Common myeloid progenitor, CD34-positive (primary cell): Measurements from ENCODE around the gene PLEKHG7.

ENCODE experiments used
- CTCF ChIA-PET: fragments of 350-600 bp; sonication (Branson Sonifier 250); formaldehyde crosslinking; loops from one replicate; lab custom pipeline; 2021; ENCODE audit warnings: antibody characterized with exemption; lab: Charles Lee
- POLR2A ChIA-PET: fragments of 350-600 bp; sonication (Branson Sonifier 250); formaldehyde crosslinking; loops from one replicate; lab custom pipeline; 2021; ENCODE audit warnings: antibody characterized with exemption; lab: Charles Lee
- DNase-seq, 3 donors: peaks; one replicate each; pipeline versions ENCODE4 v3.0.0 to v3.0.0-alpha.2; 2013
- H3K27ac ChIP-seq, 2 experiments: 1 replicate in 1 of 2; 2 replicates in 1 of 2; pipeline ENCODE4 v1.7.0; 2013; ENCODE audit warnings: inconsistent platforms in 2 of 2, low read length in 2 of 2, mild to moderate bottlenecking in 2 of 2, low read depth in 1 of 2, moderate library complexity in 1 of 2; ENCODE audit not compliant: severe bottlenecking in 2 of 2, insufficient read depth in 1 of 2, poor library complexity in 1 of 2
- H3K27me3 ChIP-seq, 5 experiments: replicated peaks in 2 of 5; 1 replicate in 3 of 5; 2 replicates in 2 of 5; pipeline versions ENCODE4 v1.6.1 to v1.7.0; 2013; ENCODE audit warnings: low read length in 4 of 5, mild to moderate bottlenecking in 2 of 5, moderate library complexity in 2 of 5, inconsistent platforms in 1 of 5; ENCODE audit not compliant: insufficient read depth in 5 of 5, control insufficient read depth in 4 of 5
- H3K36me3 ChIP-seq, 4 experiments: 1 replicate in 2 of 4; 2 replicates in 2 of 4; pipeline versions ENCODE4 v1.6.1 to v1.7.0; 2013; ENCODE audit warnings: low read length in 3 of 4, control low read depth in 1 of 4, mild to moderate bottlenecking in 1 of 4; ENCODE audit not compliant: control insufficient read depth in 4 of 4, insufficient read depth in 4 of 4
- H3K4me1 ChIP-seq, 4 experiments: 1 replicate in 3 of 4; 2 replicates in 1 of 4; pipeline versions ENCODE4 v1.6.1 to v1.7.1; 2013; ENCODE audit warnings: low read length in 3 of 4, mild to moderate bottlenecking in 3 of 4, control low read depth in 1 of 4, inconsistent platforms in 1 of 4, moderate library complexity in 1 of 4; ENCODE audit not compliant: control insufficient read depth in 4 of 4, insufficient read depth in 4 of 4; ENCODE audit errors: control extremely low read depth in 1 of 4
- H3K4me3 ChIP-seq, 7 experiments: 1 replicate in 4 of 7; 2 replicates in 3 of 7; pipeline versions ENCODE4 v1.5.1 to v1.7.0; 2013; ENCODE audit warnings: mild to moderate bottlenecking in 7 of 7, low read length in 6 of 7, moderate library complexity in 6 of 7, inconsistent platforms in 2 of 7, low read depth in 2 of 7, control low read depth in 1 of 7; ENCODE audit not compliant: insufficient read depth in 4 of 7, control insufficient read depth in 1 of 7; ENCODE audit errors: extremely low read depth in 1 of 7
- H3K9me3 ChIP-seq, 5 experiments: 1 replicate in 4 of 5; 2 replicates in 1 of 5; pipeline versions ENCODE4 v1.6.1 to v1.7.1; 2013; ENCODE audit warnings: low read length in 4 of 5, mild to moderate bottlenecking in 2 of 5, inconsistent platforms in 1 of 5, low read depth in 1 of 5, moderate library complexity in 1 of 5; ENCODE audit not compliant: control insufficient read depth in 4 of 5, insufficient read depth in 2 of 5; ENCODE audit errors: control extremely low read depth in 1 of 5
- WGBS: methylation state at CpG from one replicate; pipeline ENCODE4 v1.1.5; 2013; ENCODE audit not compliant: insufficient coverage; 5-methylcytosine and 5-hydroxymethylcytosine counted together

Gene PLEKHG7

DNA sequence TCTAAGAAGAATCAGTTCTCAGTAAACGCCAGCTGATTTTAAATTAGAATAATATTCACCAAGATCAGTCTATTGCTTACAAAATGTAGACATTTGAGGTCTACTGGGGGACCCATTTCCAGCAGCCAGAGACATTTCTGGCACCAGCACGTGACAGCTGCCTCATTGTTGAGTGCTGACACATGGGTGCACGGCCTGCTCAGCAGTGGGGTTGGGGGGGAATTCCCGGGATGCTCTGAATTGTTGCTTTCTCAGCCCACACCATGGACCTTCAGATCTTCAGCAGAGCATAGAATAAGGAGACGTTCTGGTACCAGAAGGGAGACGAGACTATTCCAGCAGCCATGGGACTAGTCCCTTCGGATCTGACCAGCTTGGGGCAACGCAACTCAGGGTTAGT is 18.3 kb downstream of the PLEKHG7 start:
- no peak for DNase-seq
- H3K27ac ChIP-seq, result no peak overlapping the region
- CTCF ChIA-PET, result no interaction called here
- no peaks in the 10 kb centered on the region for H3K4me1 ChIP-seq
- H3K9me3 ChIP-seq, result peaks cover 0 to 5% (median 1%) of the 10 kb centered on the region in 5 experiments
- no peaks in the 10 kb centered on the region for H3K36me3 ChIP-seq
- H3K27me3 ChIP-seq, result no peaks in the 10 kb centered on the region
- 76% methylated on average over 6 of the region's 8 CpGs for WGBS
- no peak overlapping the region for H3K4me3 ChIP-seq
- POLR2A ChIA-PET, result interaction anchor here (0.7 kb wide), 1 partner anchor 82 kb away, joined by 4 read pairs; no protein-coding TSS in a partner anchor

DNA sequence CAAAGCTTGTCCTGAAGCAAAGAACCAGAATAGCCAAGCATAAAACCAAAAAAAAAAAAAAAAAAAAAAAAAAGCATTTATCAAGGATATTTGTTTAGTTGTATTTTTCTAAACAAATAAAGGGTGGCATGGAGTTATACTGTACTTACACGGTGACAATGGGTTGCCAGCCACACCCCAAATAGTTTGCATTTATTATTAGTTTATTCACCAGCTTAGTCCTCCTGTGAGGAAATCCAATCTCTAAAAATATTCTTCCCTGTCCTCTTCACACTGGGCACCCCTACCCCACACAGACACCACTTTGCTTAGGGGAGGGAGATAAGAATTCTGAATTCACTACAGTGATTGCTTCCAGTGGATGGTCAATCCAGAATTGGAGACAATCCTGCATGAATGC is 18.9 kb downstream of the PLEKHG7 start:
- H3K4me1 ChIP-seq, result no peaks in the 10 kb centered on the region
- peaks cover 0 to 5% (median 1%) of the 10 kb centered on the region in 5 experiments for H3K9me3 ChIP-seq
- H3K27ac ChIP-seq, result no peak overlapping the region
- H3K27me3 ChIP-seq, result no peaks in the 10 kb centered on the region
- POLR2A ChIA-PET, result interaction anchor here (0.7 kb wide), 1 partner anchor 82 kb away, joined by 4 read pairs; no protein-coding TSS in a partner anchor
- H3K36me3 ChIP-seq, result no peaks in the 10 kb centered on the region
- CTCF ChIA-PET, result no interaction called here
- DNase-seq, result no peak
- H3K4me3 ChIP-seq, result no peak overlapping the region
- WGBS, result no CpG with 5 or more reads among the region's 1 CpG

DNA sequence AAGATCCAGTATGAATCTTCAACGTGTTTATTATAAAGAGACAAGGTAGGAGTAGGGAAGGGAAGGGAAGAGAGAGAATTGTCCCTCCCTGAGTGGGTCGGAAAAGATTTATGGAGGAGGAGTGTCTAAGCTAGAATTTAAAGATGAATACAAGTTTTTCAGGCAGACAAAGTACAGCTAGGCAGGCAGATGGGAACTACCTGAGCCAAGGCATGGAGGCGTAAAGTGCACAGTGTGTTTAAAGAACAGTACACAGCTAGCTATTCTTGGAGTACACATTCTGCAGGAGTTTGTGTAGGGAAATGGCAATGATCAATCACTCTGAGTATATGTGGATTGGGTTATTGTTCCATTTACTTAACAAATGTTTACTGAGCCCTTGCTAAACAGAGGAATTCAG is 20.1 kb downstream of the PLEKHG7 start:
- H3K4me3 ChIP-seq, result no peak overlapping the region
- H3K4me1 ChIP-seq, result no peaks in the 10 kb centered on the region
- peaks cover 0 to 5% (median 1%) of the 10 kb centered on the region in 5 experiments for H3K9me3 ChIP-seq
- 100% methylated on average over 3 of the region's 3 CpGs for WGBS
- no peaks in the 10 kb centered on the region for H3K27me3 ChIP-seq
- no peak for DNase-seq
- no peak overlapping the region for H3K27ac ChIP-seq
- CTCF ChIA-PET, result no interaction called here
- H3K36me3 ChIP-seq, result no peaks in the 10 kb centered on the region
- POLR2A ChIA-PET, result no interaction called here

DNA sequence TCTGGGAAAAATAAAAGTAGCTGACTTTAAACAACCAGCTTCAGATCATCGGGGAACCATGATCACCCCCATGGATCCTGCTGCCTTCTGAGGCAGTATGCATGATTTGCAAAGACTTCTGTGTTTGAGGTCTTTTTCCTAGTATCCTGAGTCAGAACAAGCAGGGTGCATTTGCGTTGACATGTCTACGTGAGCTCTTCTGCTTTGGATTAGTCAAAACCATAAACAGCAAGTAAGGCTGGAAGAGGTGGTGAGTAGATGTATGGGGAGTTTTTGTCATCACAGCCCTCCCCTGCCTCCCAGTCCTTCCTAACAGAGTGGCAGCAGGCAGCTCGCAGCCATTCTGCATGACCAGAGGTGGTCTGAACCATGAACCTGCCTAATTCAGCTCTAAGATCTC is 24.1 kb downstream of the PLEKHG7 start:
- Histone ChIP-seq H3K4me3 (no peak overlapping the region), H3K36me3 (no peaks in the 10 kb centered on the region), H3K4me1 (no peaks in the 10 kb centered on the region), H3K9me3 (peaks cover 0 to 5% (median 1%) of the 10 kb centered on the region in 5 experiments), H3K27ac (no peak overlapping the region), H3K27me3 (no peaks in the 10 kb centered on the region)
- CTCF ChIA-PET, result interaction anchor here (0.6 kb wide), 1 partner anchor 1873 kb away, joined by 3 read pairs; no protein-coding TSS in a partner anchor
- 96% methylated on average over 3 of the region's 4 CpGs for WGBS
- no peak for DNase-seq
- POLR2A ChIA-PET, result no interaction called here

DNA sequence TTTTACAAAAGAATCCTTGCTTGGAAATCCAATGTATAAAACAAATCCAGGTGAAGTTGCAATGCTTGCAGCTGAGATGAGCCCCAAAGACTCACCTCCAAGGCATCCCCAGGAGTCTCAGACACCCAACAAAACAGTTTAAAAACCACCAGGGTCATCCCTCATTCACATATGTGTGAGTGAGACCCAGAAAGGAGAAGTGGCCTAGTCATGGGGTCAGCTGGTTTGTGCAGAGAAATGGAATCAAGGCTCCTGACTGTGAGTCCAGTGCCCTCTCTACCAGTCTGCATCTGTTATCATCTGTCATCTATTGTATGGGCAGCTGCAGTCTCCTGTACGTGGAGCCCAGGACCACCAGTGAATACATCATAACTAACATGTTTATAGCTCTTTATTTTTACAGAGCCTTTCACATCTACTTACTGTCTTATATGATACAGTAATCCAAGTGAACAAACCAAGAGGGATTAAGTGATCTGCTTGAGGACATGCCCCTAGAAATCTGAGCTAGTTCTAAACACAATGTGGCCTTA is 27.1 kb downstream of the PLEKHG7 start:
- Histone ChIP-seq H3K36me3 (no peaks in the 10 kb centered on the region), H3K9me3 (no peaks in the 10 kb centered on the region), H3K27ac (no peak overlapping the region), H3K4me3 (no peak overlapping the region), H3K27me3 (no peaks in the 10 kb centered on the region), H3K4me1 (no peaks in the 10 kb centered on the region)
- POLR2A ChIA-PET, result no interaction called here
- DNase-seq, result peak in 1 of 3 donors; percentile 6
- WGBS, result no CpG with 5 or more reads among the region's 1 CpG
- CTCF ChIA-PET, result no interaction called here

DNA sequence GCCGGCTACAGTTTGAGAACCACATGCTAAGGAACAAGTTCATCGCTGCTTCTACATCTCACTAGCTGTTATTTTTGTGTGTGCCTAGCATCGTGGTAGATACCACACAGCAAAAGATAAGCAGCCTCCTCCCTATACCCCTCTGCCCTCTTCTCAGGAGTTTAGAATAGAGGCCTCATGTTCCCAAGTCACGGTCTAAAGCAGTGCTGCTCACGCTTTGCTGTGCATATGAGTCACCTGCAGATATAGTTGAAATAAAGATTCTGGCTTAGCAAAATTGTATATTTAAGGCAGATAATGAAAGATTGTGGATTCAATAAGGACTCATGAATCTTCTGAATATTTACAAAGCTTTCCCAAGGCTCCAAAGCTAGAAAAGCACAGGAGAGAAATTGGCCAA is 28.0 kb downstream of the PLEKHG7 start:
- CTCF ChIA-PET, result no interaction called here

DNA sequence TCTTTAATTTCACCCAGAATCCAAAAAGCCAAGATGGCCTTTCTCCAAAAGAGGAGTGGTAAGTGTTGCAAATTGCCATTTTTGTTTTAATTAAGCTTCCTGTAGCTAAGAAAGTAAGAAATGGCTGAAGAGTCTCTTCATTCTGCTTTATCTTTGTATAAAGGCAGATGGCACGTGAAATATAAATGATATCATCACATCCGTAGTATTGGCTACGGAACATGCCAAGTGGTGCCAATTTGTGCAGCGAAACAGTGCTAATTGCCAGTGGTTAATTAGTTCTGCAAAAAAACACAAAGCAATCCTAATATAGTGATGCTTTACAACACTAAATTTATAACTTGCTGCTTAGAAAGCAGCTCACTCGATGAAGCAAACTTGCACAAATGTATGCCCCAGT is 29.4 kb downstream of the PLEKHG7 start:
- Histone ChIP-seq H3K4me3 (no peak overlapping the region), H3K36me3 (no peaks in the 10 kb centered on the region), H3K27me3 (no peaks in the 10 kb centered on the region), H3K4me1 (no peaks in the 10 kb centered on the region), H3K27ac (no peak overlapping the region), H3K9me3 (no peaks in the 10 kb centered on the region)
- ChIA-PET CTCF (no interaction called here), POLR2A (no interaction called here)
- WGBS, result 97% methylated on average over 4 of the region's 5 CpGs
- DNase-seq, result no peak

More for the DNA sequence above, 28.0 kb downstream of the PLEKHG7 start:
- Histone ChIP-seq H3K36me3 (no peaks in the 10 kb centered on the region), H3K27me3 (no peaks in the 10 kb centered on the region), H3K4me1 (no peaks in the 10 kb centered on the region), H3K9me3 (no peaks in the 10 kb centered on the region), H3K4me3 (no peak overlapping the region), H3K27ac (no peak overlapping the region)
- POLR2A ChIA-PET, result no interaction called here
- no peak for DNase-seq
- WGBS, result 100% methylated on average over 3 of the region's 5 CpGs
